GM23338 (cell line): ENCODE results near the gene INTS14.

Experiments
- EZH2phosphoT487 ChIP-seq: fragments of 200-600 bp; sonication (generic); IDR thresholded peaks from one replicate; pipeline ENCODE4 v1.8.1; 2018; ENCODE audit warnings: antibody characterized with exemption; ENCODE audit not compliant: unreplicated experiment
- TF ChIP-seq, protein P1 (sequence below), 2 experiments: fragments of 200-600 bp in 1 of 2; sonication (generic) in 1 of 2; conservative IDR thresholded peaks; 2 replicates each; pipeline versions ENCODE4 v1.5.1 to v1.6.1; 2016 to 2017; ENCODE audit warnings: antibody characterized with exemption in 2 of 2, low read depth in 2 of 2, mild to moderate bottlenecking in 2 of 2, moderate library complexity in 1 of 2
- TF ChIP-seq, protein P2 (sequence below): IDR thresholded peaks from one replicate; pipeline ENCODE4 v1.6.1; 2018; ENCODE audit warnings: antibody characterized with exemption; ENCODE audit not compliant: unreplicated experiment

DNA sequence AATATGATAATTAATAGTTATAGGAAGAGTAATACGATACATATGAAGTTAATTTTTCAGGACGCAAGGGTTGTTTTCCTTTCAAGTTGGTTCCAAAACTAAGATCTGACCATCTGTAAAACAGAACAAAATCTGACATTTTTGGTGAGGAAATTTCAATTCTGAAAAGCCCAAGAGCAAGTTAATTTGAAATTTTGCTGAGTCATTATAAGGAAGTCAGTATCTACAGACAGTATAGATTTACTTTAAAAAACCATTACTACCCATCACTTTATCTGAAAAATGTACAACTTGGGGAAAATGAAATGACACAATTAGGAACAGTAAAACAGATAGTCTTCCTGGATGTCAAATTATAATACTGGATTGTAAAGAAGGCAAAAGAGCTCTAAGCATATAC lies 12.5 kb downstream of the INTS14 start:
- TF ChIP-seq, protein P1, sequence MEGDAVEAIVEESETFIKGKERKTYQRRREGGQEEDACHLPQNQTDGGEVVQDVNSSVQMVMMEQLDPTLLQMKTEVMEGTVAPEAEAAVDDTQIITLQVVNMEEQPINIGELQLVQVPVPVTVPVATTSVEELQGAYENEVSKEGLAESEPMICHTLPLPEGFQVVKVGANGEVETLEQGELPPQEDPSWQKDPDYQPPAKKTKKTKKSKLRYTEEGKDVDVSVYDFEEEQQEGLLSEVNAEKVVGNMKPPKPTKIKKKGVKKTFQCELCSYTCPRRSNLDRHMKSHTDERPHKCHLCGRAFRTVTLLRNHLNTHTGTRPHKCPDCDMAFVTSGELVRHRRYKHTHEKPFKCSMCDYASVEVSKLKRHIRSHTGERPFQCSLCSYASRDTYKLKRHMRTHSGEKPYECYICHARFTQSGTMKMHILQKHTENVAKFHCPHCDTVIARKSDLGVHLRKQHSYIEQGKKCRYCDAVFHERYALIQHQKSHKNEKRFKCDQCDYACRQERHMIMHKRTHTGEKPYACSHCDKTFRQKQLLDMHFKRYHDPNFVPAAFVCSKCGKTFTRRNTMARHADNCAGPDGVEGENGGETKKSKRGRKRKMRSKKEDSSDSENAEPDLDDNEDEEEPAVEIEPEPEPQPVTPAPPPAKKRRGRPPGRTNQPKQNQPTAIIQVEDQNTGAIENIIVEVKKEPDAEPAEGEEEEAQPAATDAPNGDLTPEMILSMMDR (conservative IDR thresholded peaks at IDR 0.05; ENCODE audit: low read depth in 2 of 2): no peak
- no peak for TF ChIP-seq EZH2phosphoT487
- TF ChIP-seq, protein P2, sequence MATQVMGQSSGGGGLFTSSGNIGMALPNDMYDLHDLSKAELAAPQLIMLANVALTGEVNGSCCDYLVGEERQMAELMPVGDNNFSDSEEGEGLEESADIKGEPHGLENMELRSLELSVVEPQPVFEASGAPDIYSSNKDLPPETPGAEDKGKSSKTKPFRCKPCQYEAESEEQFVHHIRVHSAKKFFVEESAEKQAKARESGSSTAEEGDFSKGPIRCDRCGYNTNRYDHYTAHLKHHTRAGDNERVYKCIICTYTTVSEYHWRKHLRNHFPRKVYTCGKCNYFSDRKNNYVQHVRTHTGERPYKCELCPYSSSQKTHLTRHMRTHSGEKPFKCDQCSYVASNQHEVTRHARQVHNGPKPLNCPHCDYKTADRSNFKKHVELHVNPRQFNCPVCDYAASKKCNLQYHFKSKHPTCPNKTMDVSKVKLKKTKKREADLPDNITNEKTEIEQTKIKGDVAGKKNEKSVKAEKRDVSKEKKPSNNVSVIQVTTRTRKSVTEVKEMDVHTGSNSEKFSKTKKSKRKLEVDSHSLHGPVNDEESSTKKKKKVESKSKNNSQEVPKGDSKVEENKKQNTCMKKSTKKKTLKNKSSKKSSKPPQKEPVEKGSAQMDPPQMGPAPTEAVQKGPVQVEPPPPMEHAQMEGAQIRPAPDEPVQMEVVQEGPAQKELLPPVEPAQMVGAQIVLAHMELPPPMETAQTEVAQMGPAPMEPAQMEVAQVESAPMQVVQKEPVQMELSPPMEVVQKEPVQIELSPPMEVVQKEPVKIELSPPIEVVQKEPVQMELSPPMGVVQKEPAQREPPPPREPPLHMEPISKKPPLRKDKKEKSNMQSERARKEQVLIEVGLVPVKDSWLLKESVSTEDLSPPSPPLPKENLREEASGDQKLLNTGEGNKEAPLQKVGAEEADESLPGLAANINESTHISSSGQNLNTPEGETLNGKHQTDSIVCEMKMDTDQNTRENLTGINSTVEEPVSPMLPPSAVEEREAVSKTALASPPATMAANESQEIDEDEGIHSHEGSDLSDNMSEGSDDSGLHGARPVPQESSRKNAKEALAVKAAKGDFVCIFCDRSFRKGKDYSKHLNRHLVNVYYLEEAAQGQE: no peak
